GM19025 (cell line): ENCODE results near the gene NADSYN1.
"Not testable (repeated sequence)": the region's sequence is repeated elsewhere in the genome, so short reads cannot be mapped to it uniquely, and the experiment has no call there.

Experiments used
- ATAC-seq: cut with Tn5 transposase; IDR thresholded peaks from one replicate; pipeline ENCODE4 v1.9.1; 2021; ENCODE audit warnings: mild to moderate bottlenecking, low read depth, moderate library complexity; ENCODE audit not compliant: unreplicated experiment

NADSYN1 gene

GRCh38 chr11:71518506-71519471, 65.8 kb downstream of the NADSYN1 start:
- ATAC-seq = no peak

- ATAC-seq = no peak
These were observed 66.5 kb downstream of the NADSYN1 start for GRCh38 chr11:71519546-71519945.

- no peak for ATAC-seq
These were observed 72.4 kb downstream of the NADSYN1 start for GRCh38 chr11:71525188-71525937.

- no peak for ATAC-seq
These were observed 73.0 kb downstream of the NADSYN1 start for GRCh38 chr11:71525938-71526495.

- not testable (repeated sequence) for ATAC-seq
These were observed 74.0 kb downstream of the NADSYN1 start, which contains the start of gene KRTAP5-7 for GRCh38 chr11:71526796-71527575. Gene KRTAP5-7 (plus strand): TSS chr11:71527267. CDS start chr11:71527301, 34 bp downstream.

GRCh38 chr11:71527576-71528210, 74.7 kb downstream of the NADSYN1 start:
- ATAC-seq = no peak

GRCh38 chr11:71530602-71531001, 77.6 kb downstream of the NADSYN1 start:
- no peak for ATAC-seq

GRCh38 chr11:71532036-71532610, 79.1 kb downstream of the NADSYN1 start:
- ATAC-seq = no peak

- ATAC-seq = not testable (repeated sequence)
These were observed 82.0 kb downstream of the NADSYN1 start for GRCh38 chr11:71534711-71535608.

- ATAC-seq = no peak
These were observed 82.8 kb downstream of the NADSYN1 start for GRCh38 chr11:71535825-71536224.

- ATAC-seq = no peak
These were observed 84.5 kb downstream of the NADSYN1 start for GRCh38 chr11:71537537-71537936.

GRCh38 chr11:71537977-71538665, 85.1 kb downstream of the NADSYN1 start, which contains the start of gene KRTAP5-8:
Gene KRTAP5-8 (plus strand): TSS chr11:71538025. CDS start chr11:71538056, 31 bp downstream.
- not testable (repeated sequence) for ATAC-seq

GRCh38 chr11:71538666-71538990, 85.6 kb downstream of the NADSYN1 start:
- ATAC-seq = no peak

- ATAC-seq = no peak
These were observed 86.0 kb downstream of the NADSYN1 start for GRCh38 chr11:71539017-71539416.

- not testable (repeated sequence) for ATAC-seq
These were observed 87.0 kb downstream of the NADSYN1 start for GRCh38 chr11:71539971-71540370.

- not testable (repeated sequence) for ATAC-seq
These were observed 87.7 kb downstream of the NADSYN1 start for GRCh38 chr11:71540521-71541304.

- no peak for ATAC-seq
These were observed 89.4 kb downstream of the NADSYN1 start for GRCh38 chr11:71542382-71542781.
